ENCODE measurements around the gene PAEP.
"Not testable (repeated sequence)": the region's sequence is repeated elsewhere in the genome, so short reads cannot be mapped to it uniquely, and the experiment has no call there.

PAEP gene

GRCh38 chr9:135561391-135562234 is at the start of gene PAEP:
Gene PAEP (plus strand): TSS chr9:135561756.
- no peak for DNase-seq (ENCODE audit: low read depth, low spot score)

- DNase-seq (ENCODE audit: low read depth, low spot score) = no peak
These were observed 49.3 kb upstream of the PAEP start for GRCh38 chr9:135512241-135512603.

- DNase-seq (ENCODE audit: low read depth, low spot score) = no peak
These were observed 48.7 kb upstream of the PAEP start for GRCh38 chr9:135512904-135513303.

GRCh38 chr9:135513351-135513846 is 48.2 kb upstream of the PAEP start:
- DNase-seq (ENCODE audit: low read depth, low spot score) = no peak

GRCh38 chr9:135513906-135514305 is 47.6 kb upstream of the PAEP start:
- DNase-seq (ENCODE audit: low read depth, low spot score) = not testable (repeated sequence)

GRCh38 chr9:135514342-135515082 is 47.0 kb upstream of the PAEP start:
- DNase-seq (ENCODE audit: low read depth, low spot score) = no peak

GRCh38 chr9:135515083-135515951 is 46.2 kb upstream of the PAEP start:
- no peak for DNase-seq (ENCODE audit: low read depth, low spot score)

- DNase-seq (ENCODE audit: low read depth, low spot score) = no peak
These were observed 45.3 kb upstream of the PAEP start for GRCh38 chr9:135516132-135516860.

GRCh38 chr9:135517407-135517822 is 44.1 kb upstream of the PAEP start:
- DNase-seq (ENCODE audit: low read depth, low spot score) = no peak

GRCh38 chr9:135519179-135519971 is 42.2 kb upstream of the PAEP start:
- DNase-seq (ENCODE audit: low read depth, low spot score) = no peak

GRCh38 chr9:135520916-135521607 is 40.5 kb upstream of the PAEP start, which contains the start of gene LCN1:
Gene LCN1 (plus strand): TSS chr9:135521440. CDS start chr9:135521498, 58 bp downstream.
- no peak for DNase-seq (ENCODE audit: low read depth, low spot score)

- no peak for DNase-seq (ENCODE audit: low read depth, low spot score)
These were observed 39.9 kb upstream of the PAEP start for GRCh38 chr9:135521608-135522095.

GRCh38 chr9:135522137-135522877 is 39.2 kb upstream of the PAEP start:
- no peak for DNase-seq (ENCODE audit: low read depth, low spot score)

GRCh38 chr9:135522931-135523330 is 38.6 kb upstream of the PAEP start:
- no peak for DNase-seq (ENCODE audit: low read depth, low spot score)

GRCh38 chr9:135523521-135524129 is 37.9 kb upstream of the PAEP start:
- peak; percentile 34 for DNase-seq (ENCODE audit: low read depth, low spot score)

- DNase-seq (ENCODE audit: low read depth, low spot score) = no peak
These were observed 37.3 kb upstream of the PAEP start for GRCh38 chr9:135524130-135524861.
